ENCODE data around the gene VIPR2. TPM values are rescaled to one million over a fixed set of nuclear protein-coding genes. Genes with fewer than 3 reads are reported as not detected.

The VIPR2 gene
- polyA plus RNA-seq, 3 donors = not detected

- Histone ChIP-seq H3K4me1 (ENCODE audit: control insufficient read depth in 1 of 2, insufficient read depth in 2 of 2, low read length in 2 of 2) (no peaks in the 10 kb centered on the region), H3K36me3 (replicated peaks in 1 of 2; ENCODE audit: control insufficient read depth in 1 of 2, insufficient read depth in 2 of 2, low read length in 2 of 2) (no peaks in the 10 kb centered on the region), H3K4me2 (replicated peaks; ENCODE audit: extremely low read depth, low read length, poor library complexity, severe bottlenecking) (no peak overlapping the region), H3K4me3 (replicated peaks in 1 of 3; ENCODE audit: low read depth in 2 of 3, low read length in 3 of 3) (no peak overlapping the region), H3K9me3 (replicated peaks in 1 of 2; ENCODE audit: control insufficient read depth in 1 of 2, insufficient read depth in 1 of 2, low read length in 2 of 2) (peaks cover 0 to 9% of the 10 kb centered on the region in 2 donors), H4K20me1 (ENCODE audit: insufficient read depth, low read length) (no peaks in the 10 kb centered on the region), H2AFZ (ENCODE audit: insufficient read depth, low read depth, low read length, poor library complexity, severe bottlenecking) (no peak overlapping the region), H3K79me2 (ENCODE audit: insufficient read depth, low read length) (no peaks in the 10 kb centered on the region), H3K27ac (ENCODE audit: low read depth in 1 of 2, low read length in 2 of 2) (no peak overlapping the region), H3K9ac (ENCODE audit: insufficient read depth, low read length, poor library complexity, severe bottlenecking) (no peak overlapping the region), H3K27me3 (ENCODE audit: control insufficient read depth in 2 of 2, insufficient read depth in 2 of 2, low read length in 2 of 2) (no peaks in the 10 kb centered on the region)
- intact Hi-C loops (cut with micrococcal nuclease) = no loop called here
- Mint-ChIP-seq H3K27me3 (ENCODE audit: low read depth in 3 of 3) (peaks cover 5 to 12% (median 12%) of the 10 kb centered on the region in 3 donors), H3K27ac (no peak overlapping the region), H3K36me3 (no peaks in the 10 kb centered on the region), H3K4me1 (no peaks in the 10 kb centered on the region), H3K4me3 (no peak overlapping the region), H3K9me3 (peaks cover 2 to 13% (median 7%) of the 10 kb centered on the region in 7 donors)
- 96% methylated on average over 4 of the region's 6 CpGs for WGBS (ENCODE audit: insufficient coverage)
- no peak for TF ChIP-seq CTCF (IDR thresholded peaks at IDR 0.05)
- DNase-seq = no peak
These were observed 98.4 kb downstream of the VIPR2 start for GRCh38 chr7:159046300-159046699.

GRCh38 chr7:159045839-159046238 is 98.8 kb downstream of the VIPR2 start:
- Mint-ChIP-seq H3K27ac (no peak overlapping the region), H3K27me3 (ENCODE audit: low read depth in 3 of 3) (peaks cover 3 to 10% (median 8%) of the 10 kb centered on the region in 3 donors), H3K4me3 (no peak overlapping the region), H3K4me1 (no peaks in the 10 kb centered on the region), H3K36me3 (no peaks in the 10 kb centered on the region), H3K9me3 (peaks cover 2 to 16% (median 8%) of the 10 kb centered on the region in 7 donors)
- WGBS (ENCODE audit: insufficient coverage) = no CpG with 5 or more reads among the region's 1 CpG
- Histone ChIP-seq H3K27ac (ENCODE audit: low read depth in 1 of 2, low read length in 2 of 2) (no peak overlapping the region), H3K27me3 (ENCODE audit: control insufficient read depth in 2 of 2, insufficient read depth in 2 of 2, low read length in 2 of 2) (no peaks in the 10 kb centered on the region), H3K36me3 (replicated peaks in 1 of 2; ENCODE audit: control insufficient read depth in 1 of 2, insufficient read depth in 2 of 2, low read length in 2 of 2) (no peaks in the 10 kb centered on the region), H3K79me2 (ENCODE audit: insufficient read depth, low read length) (no peaks in the 10 kb centered on the region), H3K4me1 (ENCODE audit: control insufficient read depth in 1 of 2, insufficient read depth in 2 of 2, low read length in 2 of 2) (no peaks in the 10 kb centered on the region), H3K9me3 (replicated peaks in 1 of 2; ENCODE audit: control insufficient read depth in 1 of 2, insufficient read depth in 1 of 2, low read length in 2 of 2) (peaks cover 0 to 13% of the 10 kb centered on the region in 2 donors), H3K9ac (ENCODE audit: insufficient read depth, low read length, poor library complexity, severe bottlenecking) (no peak overlapping the region), H3K4me3 (replicated peaks in 1 of 3; ENCODE audit: low read depth in 2 of 3, low read length in 3 of 3) (no peak overlapping the region), H3K4me2 (replicated peaks; ENCODE audit: extremely low read depth, low read length, poor library complexity, severe bottlenecking) (no peak overlapping the region), H4K20me1 (ENCODE audit: insufficient read depth, low read length) (no peaks in the 10 kb centered on the region), H2AFZ (ENCODE audit: insufficient read depth, low read depth, low read length, poor library complexity, severe bottlenecking) (no peak overlapping the region)
- intact Hi-C loops (cut with micrococcal nuclease) = no loop called here
- TF ChIP-seq CTCF (IDR thresholded peaks at IDR 0.05) = no peak
- no peak for DNase-seq

Data from CD14-positive monocyte (primary cell).